Measurements from ENCODE around the gene AADACL3. TPM values are rescaled to one million over a fixed set of nuclear protein-coding genes. Genes with fewer than 3 reads are reported as not detected.
A peak's percentile ranks its signal among the peaks of the same experiment; 100 is the strongest.

The AADACL3 gene
- total and polyA plus RNA-seq, 2 of the 13 experiments (the other 11 are each of a cell fraction or from before 2014, with no cell fraction given), result not detected

- Histone ChIP-seq H3K9ac (ENCODE audit: insufficient read depth, low read depth, low read length) (no peak within 1 kb of the TSS), H3K27me3 (ENCODE audit: control insufficient read depth in 1 of 2, insufficient read depth in 2 of 2, low read length in 2 of 2) (no peaks in the 10 kb centered on the region), H3K27ac (ENCODE audit: extremely low read length, insufficient read depth, low read length) (no peak within 1 kb of the TSS), H3K9me3 (ENCODE audit: low read length) (peaks cover 17% of the 10 kb centered on the region; the same call in 1 of the 2 replicates), H3K79me2 (ENCODE audit: insufficient read depth, low read length) (no peaks in the 10 kb centered on the region), H3K4me2 (ENCODE audit: low read depth, low read length) (no peak within 1 kb of the TSS), H3K36me3 (replicated peaks in 1 of 2; ENCODE audit: control insufficient read depth in 1 of 2, insufficient read depth in 2 of 2, low read length in 2 of 2) (no peaks in the 10 kb centered on the region), H3K4me1 (ENCODE audit: insufficient read depth, low read length) (no peaks in the 10 kb centered on the region), H4K20me1 (ENCODE audit: insufficient read depth, low read length) (no peaks in the 10 kb centered on the region), H2AFZ (ENCODE audit: low read length) (no peak within 1 kb of the TSS), H3K4me3 (replicated peaks in 1 of 3; ENCODE audit: insufficient read depth in 1 of 3, low read depth in 2 of 3, low read length in 3 of 3) (no peak within 1 kb of the TSS)
- no TSS peak for BruUV-seq (replicated peaks)
- DNase-seq (ENCODE audit: low spot score), result no peak
- FAIRE-seq, result no peak
- ATAC-seq, result no peak
- intact Hi-C loops (cut with micrococcal nuclease; ENCODE audit: unreplicated experiment), result no loop called here
- in situ Hi-C loops (cut with HindIII; ENCODE audit: extremely low pct_ligation_motif_present, low pct_unique_long_range_greater_than_20kb), result no loop called here
- ChIA-PET POLR2A (no interaction called here), CTCF (ENCODE audit: low intra/inter-chr PET ratio, low total read pairs) (no interaction called here)
- WGBS (ENCODE audit: low lambda C conversion rate), result 0% methylated on average over 2 of the region's 2 CpGs
- no peak for TF ChIP-seq NR3C1 (CRISPR knock-in tag; IDR thresholded peaks at IDR 0.05)
- no peak for TF ChIP-seq SMAD3 (CRISPR knock-in tag; IDR thresholded peaks at IDR 0.05)
- peak; percentile 87 for TF ChIP-seq ZFAT (CRISPR knock-in tag; conservative IDR thresholded peaks at IDR 0.05)
These were observed 30.0 kb downstream of the AADACL3 start, which contains the start of gene CFAP107 for GRCh38 chr1:12745992-12746323. TSS of gene CFAP107 (plus strand) at chr1:12746200. CDS start at chr1:12746431, 231 bp downstream.

- in situ Hi-C loops (cut with HindIII; ENCODE audit: extremely low pct_ligation_motif_present, low pct_unique_long_range_greater_than_20kb) (no loop called here), intact Hi-C loops (cut with micrococcal nuclease; ENCODE audit: unreplicated experiment) (no loop called here)
- no peak overlapping the region for H2AFZ ChIP-seq (ENCODE audit: low read length)
- ATAC-seq (no peak), FAIRE-seq (no peak), DNase-seq (ENCODE audit: low spot score) (no peak)
- H3K9ac ChIP-seq (ENCODE audit: insufficient read depth, low read depth, low read length), result no peak overlapping the region
- ChIA-PET CTCF (ENCODE audit: low intra/inter-chr PET ratio, low total read pairs) (no interaction called here), POLR2A (no interaction called here)
- BruUV-seq (replicated peaks), result no TSS peak
- TF ChIP-seq SATB2 (CRISPR knock-in tag; IDR thresholded peaks at IDR 0.05) (no peak), ZNF160 (CRISPR knock-in tag; IDR thresholded peaks at IDR 0.05) (peak; percentile 97), ZNF18 (CRISPR knock-in tag; IDR thresholded peaks at IDR 0.05; ENCODE audit: insufficient replicate concordance) (no peak), SOX6 (IDR thresholded peaks at IDR 0.05) (no peak), SOX6 (CRISPR knock-in tag; IDR thresholded peaks at IDR 0.05) (no peak), ZHX2 (IDR thresholded peaks at IDR 0.05; ENCODE audit: low read depth) (no peak), ZHX2 (CRISPR knock-in tag; IDR thresholded peaks at IDR 0.05; ENCODE audit: borderline replicate concordance) (no peak), JDP2 (CRISPR knock-in tag; IDR thresholded peaks at IDR 0.05; ENCODE audit: borderline replicate concordance) (no peak), ZFP62 (CRISPR knock-in tag; IDR thresholded peaks at IDR 0.05) (no peak), CEBPB (IDR thresholded peaks at IDR 0.05; ENCODE audit: borderline replicate concordance, low read depth, low read length) (no peak)
- H3K4me1 ChIP-seq (ENCODE audit: insufficient read depth, low read length), result no peaks in the 10 kb centered on the region
- H3K27me3 ChIP-seq (ENCODE audit: control insufficient read depth in 1 of 2, insufficient read depth in 2 of 2, low read length in 2 of 2), result no peaks in the 10 kb centered on the region
- H4K20me1 ChIP-seq (ENCODE audit: insufficient read depth, low read length), result no peaks in the 10 kb centered on the region
- H3K9me3 ChIP-seq (ENCODE audit: low read length), result peaks cover 17% of the 10 kb centered on the region; the same call in 1 of the 2 replicates
- no peaks in the 10 kb centered on the region for H3K79me2 ChIP-seq (ENCODE audit: insufficient read depth, low read length)
- H3K4me2 ChIP-seq (ENCODE audit: low read depth, low read length), result no peak overlapping the region
- H3K4me3 ChIP-seq (replicated peaks in 1 of 3; ENCODE audit: insufficient read depth in 1 of 3, low read depth in 2 of 3, low read length in 3 of 3), result no peak overlapping the region
- H3K27ac ChIP-seq (ENCODE audit: extremely low read length, insufficient read depth, low read length), result no peak overlapping the region
- H3K36me3 ChIP-seq (replicated peaks in 1 of 2; ENCODE audit: control insufficient read depth in 1 of 2, insufficient read depth in 2 of 2, low read length in 2 of 2), result no peaks in the 10 kb centered on the region
These were observed 33.0 kb downstream of the AADACL3 start for GRCh38 chr1:12748778-12749355.

Measured in HepG2 (cell line).